ENCODE results near the gene CDKN2AIPNL. TPM values are rescaled to one million over a fixed set of nuclear protein-coding genes. Genes with fewer than 3 reads are reported as not detected.

Gene CDKN2AIPNL
- total RNA-seq, 1 donor from 2014 or later = 22.8 TPM

- H3K79me2 ChIP-seq (ENCODE audit: insufficient read depth, low read length) = peaks cover 22% of the 10 kb centered on the region
- peaks cover 4% of the 10 kb centered on the region for H4K20me1 ChIP-seq (ENCODE audit: insufficient read depth, low read length)
- no peaks in the 10 kb centered on the region for H3K36me3 ChIP-seq (ENCODE audit: insufficient read depth, low read length)
- H3K27ac ChIP-seq (ENCODE audit: low read depth, low read length) = no peak overlapping the region
- H3K4me2 ChIP-seq (ENCODE audit: low read length) = peak overlapping the region; percentile 14
- no peak overlapping the region for H3K27ac Mint-ChIP-seq (ENCODE audit: unreplicated experiment)
- peaks cover 7% of the 10 kb centered on the region for H3K4me1 Mint-ChIP-seq (ENCODE audit: low read depth, unreplicated experiment)
- no peak overlapping the region for H3K9ac ChIP-seq (ENCODE audit: low read length)
- FAIRE-seq (no peak), DNase-seq (ENCODE audit: low read depth) (no peak)
- H3K27me3 ChIP-seq (ENCODE audit: insufficient read depth, low read length) = no peaks in the 10 kb centered on the region
- no peak overlapping the region for H3K4me3 ChIP-seq (ENCODE audit: insufficient read depth, low read depth, low read length)
- H3K9me3 Mint-ChIP-seq (ENCODE audit: unreplicated experiment) = peaks cover 2% of the 10 kb centered on the region
- no peaks in the 10 kb centered on the region for H3K27me3 Mint-ChIP-seq (ENCODE audit: low read depth, unreplicated experiment)
- peaks cover 2% of the 10 kb centered on the region for H3K36me3 Mint-ChIP-seq (ENCODE audit: low read depth, unreplicated experiment)
- H3K4me3 Mint-ChIP-seq (ENCODE audit: unreplicated experiment) = peak overlapping the region; percentile 40
- peaks cover 8% of the 10 kb centered on the region for H3K4me1 ChIP-seq (ENCODE audit: insufficient read depth, low read length)
- no peak overlapping the region for H2AFZ ChIP-seq (ENCODE audit: low read depth, low read length)
- TF ChIP-seq CTCF (IDR thresholded peaks at IDR 0.05; ENCODE audit: insufficient read depth, low read depth, low read length) = no peak
- TF ChIP-seq EZH2 (IDR thresholded peaks at IDR 0.05; ENCODE audit: insufficient read depth, low read length) = no peak
- no peaks in the 10 kb centered on the region for H3K9me3 ChIP-seq (ENCODE audit: insufficient read depth, low read depth, low read length)
Observed at GRCh38 chr5:134365604-134366003, 46.1 kb downstream of the CDKN2AIPNL start.

GRCh38 chr5:134355681-134356080, 56.0 kb downstream of the CDKN2AIPNL start:
- Histone ChIP-seq H3K4me2 (ENCODE audit: low read length) (no peak overlapping the region), H3K27ac (ENCODE audit: low read depth, low read length) (no peak overlapping the region), H3K4me1 (ENCODE audit: insufficient read depth, low read length) (no peaks in the 10 kb centered on the region), H4K20me1 (ENCODE audit: insufficient read depth, low read length) (no peaks in the 10 kb centered on the region), H3K27me3 (ENCODE audit: insufficient read depth, low read length) (no peaks in the 10 kb centered on the region), H3K79me2 (ENCODE audit: insufficient read depth, low read length) (no peaks in the 10 kb centered on the region), H3K9me3 (ENCODE audit: insufficient read depth, low read depth, low read length) (no peaks in the 10 kb centered on the region), H3K36me3 (ENCODE audit: insufficient read depth, low read length) (no peaks in the 10 kb centered on the region), H2AFZ (ENCODE audit: low read depth, low read length) (no peak overlapping the region), H3K9ac (ENCODE audit: low read length) (no peak overlapping the region), H3K4me3 (ENCODE audit: insufficient read depth, low read depth, low read length) (no peak overlapping the region)
- Mint-ChIP-seq H3K27ac (ENCODE audit: unreplicated experiment) (no peak overlapping the region), H3K36me3 (ENCODE audit: low read depth, unreplicated experiment) (peaks cover 1% of the 10 kb centered on the region), H3K4me3 (ENCODE audit: unreplicated experiment) (no peak overlapping the region), H3K4me1 (ENCODE audit: low read depth, unreplicated experiment) (no peaks in the 10 kb centered on the region), H3K27me3 (ENCODE audit: low read depth, unreplicated experiment) (peaks cover 2% of the 10 kb centered on the region), H3K9me3 (ENCODE audit: unreplicated experiment) (no peaks in the 10 kb centered on the region)
- FAIRE-seq = no peak
- DNase-seq (ENCODE audit: low read depth) = no peak
- TF ChIP-seq CTCF (IDR thresholded peaks at IDR 0.05; ENCODE audit: insufficient read depth, low read depth, low read length) (no peak), EZH2 (IDR thresholded peaks at IDR 0.05; ENCODE audit: insufficient read depth, low read length) (no peak)

Other genes with a start within 250 kb of the CDKN2AIPNL start
- gene SKP1, start 234.9 kb downstream of the CDKN2AIPNL start, total RNA-seq = 375 and 399 TPM in 2 replicates
- gene PPP2CA, start 185.8 kb downstream of the CDKN2AIPNL start, total RNA-seq = 172 and 180 TPM in 2 replicates
- 4.0 and 5.7 TPM in 2 replicates for gene CDKL3, start 44.7 kb downstream of the CDKN2AIPNL start, total RNA-seq
- gene UBE2B, start 40.3 kb downstream of the CDKN2AIPNL start, total RNA-seq = 97.1 and 97.8 TPM in 2 replicates
- gene JADE2, start 113.8 kb upstream of the CDKN2AIPNL start, total RNA-seq = 25.3 and 30.3 TPM in 2 replicates
- gene SAR1B, start 220.9 kb upstream of the CDKN2AIPNL start, total RNA-seq = 63.8 and 64.3 TPM in 2 replicates
- 51.9 and 56.1 TPM in 2 replicates for gene SEC24A, start 236.9 kb upstream of the CDKN2AIPNL start, total RNA-seq

All from astrocyte (in vitro differentiated cells and primary cell).